HG03354 (cell line): ENCODE results near the gene FRMD7.
"Not testable (repeated sequence)": the region's sequence is repeated elsewhere in the genome, so short reads cannot be mapped to it uniquely, and the experiment has no call there.

Experiments used
- ATAC-seq: cut with Tn5 transposase; IDR thresholded peaks from one replicate; pipeline ENCODE4 v1.9.1; 2021; ENCODE audit warnings: mild to moderate bottlenecking; ENCODE audit not compliant: unreplicated experiment, poor library complexity, severe bottlenecking

Gene FRMD7, protein sequence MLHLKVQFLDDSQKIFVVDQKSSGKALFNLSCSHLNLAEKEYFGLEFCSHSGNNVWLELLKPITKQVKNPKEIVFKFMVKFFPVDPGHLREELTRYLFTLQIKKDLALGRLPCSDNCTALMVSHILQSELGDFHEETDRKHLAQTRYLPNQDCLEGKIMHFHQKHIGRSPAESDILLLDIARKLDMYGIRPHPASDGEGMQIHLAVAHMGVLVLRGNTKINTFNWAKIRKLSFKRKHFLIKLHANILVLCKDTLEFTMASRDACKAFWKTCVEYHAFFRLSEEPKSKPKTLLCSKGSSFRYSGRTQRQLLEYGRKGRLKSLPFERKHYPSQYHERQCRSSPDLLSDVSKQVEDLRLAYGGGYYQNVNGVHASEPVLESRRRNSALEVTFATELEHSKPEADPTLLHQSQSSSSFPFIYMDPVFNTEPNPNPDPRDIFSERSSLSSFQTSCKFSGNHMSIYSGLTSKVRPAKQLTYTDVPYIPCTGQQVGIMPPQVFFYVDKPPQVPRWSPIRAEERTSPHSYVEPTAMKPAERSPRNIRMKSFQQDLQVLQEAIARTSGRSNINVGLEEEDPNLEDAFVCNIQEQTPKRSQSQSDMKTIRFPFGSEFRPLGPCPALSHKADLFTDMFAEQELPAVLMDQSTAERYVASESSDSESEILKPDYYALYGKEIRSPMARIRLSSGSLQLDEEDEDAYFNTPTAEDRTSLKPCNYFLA

DNA sequence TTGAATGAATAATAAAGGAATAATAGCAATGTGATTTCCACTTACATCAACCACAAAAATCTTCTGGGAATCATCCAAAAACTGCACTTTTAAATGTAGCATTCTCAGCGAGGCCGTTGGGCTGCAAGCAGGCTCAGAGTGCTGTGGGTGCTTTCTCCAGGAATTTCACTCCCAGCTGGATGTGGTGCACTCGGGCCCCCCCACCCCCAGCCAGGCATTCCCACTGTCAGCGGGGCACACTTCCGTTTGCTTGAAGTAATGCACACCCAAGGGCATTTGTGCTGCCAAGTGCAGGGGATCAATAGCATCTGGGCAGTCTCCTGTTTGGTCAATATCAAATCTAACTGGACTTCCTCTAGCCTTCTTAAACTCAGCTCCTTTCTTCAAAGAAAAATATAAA, at the start of gene FRMD7:
Gene FRMD7 (minus strand): TSS at position 278 of the 400 bp plus-strand sequence. CDS start 176 bp downstream, at position 102.
- no peak for ATAC-seq

DNA sequence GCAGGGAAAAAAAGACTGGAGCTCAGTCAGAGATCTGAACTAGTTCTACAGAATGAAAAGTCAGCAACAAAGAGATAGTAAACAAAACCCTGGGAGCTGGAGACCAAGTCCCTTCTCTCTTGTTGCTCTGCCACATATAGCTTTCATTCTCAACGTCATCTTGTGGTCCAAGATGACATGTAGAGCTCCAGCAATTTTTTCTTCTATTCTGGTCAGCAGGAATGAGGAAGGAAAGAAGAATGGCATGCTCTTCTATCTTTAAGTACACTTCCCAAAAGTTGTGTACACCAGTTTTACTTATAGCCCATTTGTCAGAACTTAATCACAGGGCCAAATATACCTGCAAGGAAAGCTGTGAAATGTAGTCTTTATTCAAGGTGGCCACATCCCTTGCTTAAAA, 45.8 kb upstream of the FRMD7 start:
- ATAC-seq: no peak

DNA sequence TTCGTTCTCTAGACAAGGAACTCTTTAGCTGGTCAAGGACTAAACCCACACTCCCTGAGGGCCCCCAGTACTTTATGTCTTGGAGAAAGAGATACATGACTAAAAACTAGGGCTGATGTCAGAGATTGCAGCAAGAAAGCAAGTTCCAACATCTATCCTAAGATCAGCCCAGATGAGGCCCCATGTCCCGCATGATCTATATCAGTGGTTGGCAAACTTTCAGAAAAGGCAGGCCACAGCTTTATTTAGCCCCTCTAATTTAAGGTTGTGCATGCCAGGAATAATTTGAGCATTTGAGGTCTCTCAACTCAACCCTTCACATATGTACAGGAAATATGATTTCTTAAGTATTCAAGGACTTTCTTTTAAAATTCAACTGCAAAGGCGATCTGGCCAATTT, 44.1 kb upstream of the FRMD7 start:
- ATAC-seq: no peak

DNA sequence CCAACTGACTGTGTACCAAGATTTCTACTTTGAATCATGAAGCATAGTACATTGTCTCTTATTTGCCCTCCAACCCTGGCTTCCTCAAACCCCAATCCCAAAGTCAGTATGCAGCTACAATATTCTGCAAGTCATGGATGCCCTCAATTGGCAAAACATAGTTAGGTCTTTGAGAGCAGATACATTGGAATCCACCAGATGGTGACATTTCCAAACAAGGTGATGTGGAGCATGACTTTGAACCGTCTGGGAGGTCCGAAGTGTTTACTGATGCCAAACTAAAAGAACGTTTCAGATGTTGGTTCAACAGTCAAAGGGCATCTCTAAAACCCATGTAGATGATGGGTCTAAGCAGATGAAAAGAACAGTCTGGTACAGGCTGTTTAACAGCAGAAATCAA, 43.7 kb upstream of the FRMD7 start:
- ATAC-seq: no peak

DNA sequence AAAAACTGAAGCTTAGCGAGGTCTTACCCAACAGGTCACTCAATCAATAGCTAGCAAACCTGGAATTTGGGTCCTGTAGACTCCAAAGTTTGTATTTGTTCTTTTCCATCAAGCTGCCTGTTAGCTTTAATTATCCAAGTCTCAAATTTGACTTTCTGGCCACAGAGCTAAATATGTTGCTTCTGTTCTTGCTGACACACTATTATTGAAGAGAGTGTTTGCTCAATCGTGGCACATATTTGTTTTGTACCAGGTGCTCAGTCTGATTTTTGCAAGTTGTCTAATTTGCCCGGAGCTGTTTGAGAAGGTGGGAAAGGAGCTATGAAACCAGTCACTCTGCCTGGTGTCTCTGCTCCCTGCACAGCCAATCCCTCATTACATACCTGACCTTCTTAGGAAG, 41.7 kb upstream of the FRMD7 start:
- ATAC-seq: no peak

DNA sequence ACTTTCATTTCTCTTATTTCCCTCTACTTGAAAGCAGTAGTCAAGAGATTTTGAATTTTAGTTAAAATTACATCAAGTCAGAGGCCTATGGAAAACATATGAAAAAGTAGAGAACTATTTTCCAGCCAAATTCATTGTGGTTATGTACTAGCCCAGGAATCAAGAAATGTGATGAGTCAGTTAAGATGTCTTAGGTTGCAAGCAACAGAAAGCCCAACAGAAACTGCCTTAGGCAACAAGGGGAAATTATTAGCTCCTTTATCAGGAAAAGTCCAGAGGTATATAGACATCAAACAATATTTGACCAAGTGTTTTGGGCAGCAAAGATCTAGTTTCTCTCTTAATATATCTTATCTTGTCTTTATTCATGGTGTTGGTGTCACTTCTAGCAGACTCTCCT, 37.8 kb upstream of the FRMD7 start:
- ATAC-seq: no peak

DNA sequence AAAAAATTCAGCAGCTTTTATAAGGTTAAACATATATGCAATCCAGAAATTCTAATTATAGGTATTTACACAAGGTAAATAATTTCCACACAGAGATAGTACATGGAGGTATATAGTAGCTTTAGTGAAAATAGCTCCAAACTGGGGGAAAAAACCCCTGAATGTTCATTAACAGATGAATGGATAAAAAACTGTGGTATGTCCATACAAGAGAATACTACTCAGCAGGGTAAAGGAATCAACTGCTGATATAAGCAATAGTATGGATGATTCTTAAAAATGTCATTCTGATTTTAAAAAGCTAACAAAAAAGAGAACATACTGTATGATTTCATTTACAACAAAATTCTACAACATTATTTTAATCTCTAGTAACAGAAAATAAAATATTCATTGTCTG, 37.2 kb upstream of the FRMD7 start:
- ATAC-seq: no peak

DNA sequence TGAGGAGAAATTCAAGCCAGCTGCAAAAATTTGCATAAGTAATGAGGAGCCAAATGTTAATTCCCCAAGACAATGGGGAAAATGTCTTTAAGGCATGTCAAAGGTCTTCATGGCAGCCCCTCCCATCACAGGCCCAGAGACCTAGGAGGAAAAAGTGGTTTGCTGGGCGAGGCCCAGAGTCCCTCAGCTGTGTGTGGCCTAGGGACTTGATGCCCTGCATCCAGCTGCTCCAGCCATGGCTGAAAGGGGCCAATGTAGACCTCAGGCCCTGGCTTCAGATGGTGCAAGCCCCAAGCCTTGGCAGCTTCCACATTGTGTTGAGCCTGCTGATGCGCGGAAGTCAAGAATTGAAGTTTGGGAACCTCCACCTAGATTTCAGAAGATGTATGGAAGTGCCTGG, 35.3 kb upstream of the FRMD7 start:
- not testable (repeated sequence) for ATAC-seq

DNA sequence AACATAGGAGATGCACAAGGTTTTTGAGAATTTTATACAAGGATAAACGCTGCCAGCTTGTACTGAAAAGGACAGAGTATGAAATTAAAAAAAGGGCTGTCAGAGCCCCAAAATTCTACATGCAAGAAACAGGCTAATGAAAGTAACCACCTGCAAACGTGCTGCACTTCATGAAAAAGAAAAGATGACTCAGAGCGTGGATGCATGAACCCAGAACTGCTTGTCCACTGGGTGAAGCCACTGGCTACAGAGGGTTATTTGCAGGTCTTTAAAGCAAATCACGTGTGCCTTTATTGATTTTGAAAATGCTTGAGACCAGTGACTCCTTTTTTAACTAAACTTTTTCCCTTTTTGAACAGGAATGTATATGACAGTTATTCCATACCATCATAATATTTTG, 25.3 kb upstream of the FRMD7 start:
- ATAC-seq: no peak

DNA sequence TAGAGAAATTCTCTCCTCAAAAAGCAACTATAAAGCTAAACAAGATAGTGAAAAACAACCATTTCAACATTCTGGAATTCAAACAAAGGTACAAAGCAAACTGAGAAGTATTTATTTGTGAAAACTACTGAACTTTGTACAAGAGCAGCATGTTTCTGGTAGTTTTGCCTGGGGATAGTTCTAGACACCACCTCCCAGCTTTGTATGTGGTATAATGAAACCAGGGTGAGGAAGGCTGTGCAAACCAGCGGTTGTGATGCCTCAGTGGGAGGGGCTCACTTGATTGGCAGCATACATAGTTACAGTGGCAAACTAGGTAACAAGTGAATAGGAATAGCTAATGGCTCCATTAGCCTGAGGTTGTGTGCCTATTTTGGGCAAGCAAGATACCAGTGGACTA, 18.6 kb upstream of the FRMD7 start:
- ATAC-seq: no peak

DNA sequence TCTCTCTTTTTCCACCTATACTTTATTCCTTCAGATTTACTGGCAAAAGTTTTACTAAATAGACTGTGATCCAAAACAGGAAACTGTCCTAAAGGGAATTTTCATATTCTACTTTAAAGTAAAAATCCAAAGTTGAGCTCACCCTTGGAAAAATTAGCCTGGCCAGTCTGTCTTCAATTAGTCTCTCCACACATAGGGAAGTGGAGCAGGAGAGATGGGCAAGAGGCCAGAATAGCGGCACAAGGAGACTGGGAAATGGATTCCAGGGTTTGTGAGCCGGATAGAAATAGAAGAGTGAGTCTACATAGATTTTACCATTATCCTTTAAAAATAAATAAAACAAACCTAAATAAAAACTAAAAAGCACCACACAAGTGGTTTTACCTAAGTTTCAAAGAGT, 16.2 kb upstream of the FRMD7 start:
- ATAC-seq: no peak

DNA sequence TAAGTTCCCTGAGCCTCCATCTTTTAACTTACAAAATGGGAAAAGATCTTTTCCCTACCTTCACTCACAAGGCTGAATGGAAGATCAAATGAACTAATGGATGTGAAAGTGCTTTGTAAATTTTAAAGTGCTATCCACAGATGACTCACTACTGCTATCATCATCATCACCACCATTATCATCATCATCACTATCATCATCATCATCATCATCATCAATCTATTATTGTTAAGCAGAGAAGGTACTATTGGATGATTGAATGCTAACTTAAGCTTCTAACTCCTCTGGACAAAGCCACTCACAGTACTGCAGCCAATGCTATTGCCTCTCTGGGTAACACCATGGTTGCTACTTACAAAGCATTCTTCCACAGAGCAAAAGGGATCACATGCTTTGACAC, 1.9 kb downstream of the FRMD7 start:
- no peak for ATAC-seq

DNA sequence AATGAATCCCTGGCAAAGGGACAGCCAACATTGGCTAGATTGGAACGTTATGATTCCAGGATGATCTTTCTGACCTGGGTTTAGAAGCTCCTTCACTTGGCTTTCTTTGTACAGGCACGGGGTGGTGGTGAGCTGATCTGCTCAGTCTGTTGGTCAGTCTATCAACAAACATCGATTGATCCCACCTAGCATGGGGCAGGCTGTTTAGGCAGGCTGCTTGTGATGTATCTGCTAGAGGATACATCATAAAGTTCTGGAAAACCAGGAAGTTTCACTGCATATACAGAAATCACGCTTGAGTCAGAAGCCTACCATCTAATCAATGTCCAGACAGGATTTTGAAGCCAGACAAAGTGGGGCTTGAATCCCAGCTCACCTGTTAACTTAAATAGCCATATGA, 6.9 kb downstream of the FRMD7 start:
- ATAC-seq: no peak

DNA sequence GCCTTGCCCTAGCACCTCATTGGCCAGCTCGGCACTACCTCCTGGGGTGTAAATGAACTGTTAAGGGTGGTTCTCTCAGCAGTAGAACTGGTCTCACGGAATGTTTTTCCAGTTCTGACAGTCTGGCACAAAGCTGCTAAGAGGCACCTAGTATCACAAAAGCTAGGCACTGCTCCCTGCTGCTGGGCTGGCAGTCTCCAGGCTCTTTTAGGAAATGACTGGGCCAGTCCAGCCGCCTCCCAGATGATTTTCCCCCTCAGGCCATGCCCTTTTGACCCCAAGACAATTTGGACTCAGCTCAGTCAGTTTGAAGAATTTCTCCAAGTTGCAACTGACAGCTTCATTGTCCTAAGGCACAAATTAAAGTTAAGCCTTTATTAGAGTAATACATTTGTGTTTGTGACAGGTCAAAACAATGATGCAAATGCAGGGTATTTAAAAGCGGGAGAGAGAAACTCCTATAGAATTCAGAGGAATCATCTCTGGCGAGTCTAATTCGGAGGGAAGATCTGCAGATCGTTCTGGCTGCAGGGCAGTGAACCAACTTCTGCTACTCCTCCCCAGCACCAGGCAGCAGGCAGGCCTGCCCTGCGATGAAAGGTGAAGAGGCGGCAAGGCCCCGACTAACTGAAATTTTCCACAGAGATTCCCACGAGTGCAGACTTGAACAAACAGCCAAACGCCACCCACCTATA, 7.9 kb downstream of the FRMD7 start:
- no peak for ATAC-seq

DNA sequence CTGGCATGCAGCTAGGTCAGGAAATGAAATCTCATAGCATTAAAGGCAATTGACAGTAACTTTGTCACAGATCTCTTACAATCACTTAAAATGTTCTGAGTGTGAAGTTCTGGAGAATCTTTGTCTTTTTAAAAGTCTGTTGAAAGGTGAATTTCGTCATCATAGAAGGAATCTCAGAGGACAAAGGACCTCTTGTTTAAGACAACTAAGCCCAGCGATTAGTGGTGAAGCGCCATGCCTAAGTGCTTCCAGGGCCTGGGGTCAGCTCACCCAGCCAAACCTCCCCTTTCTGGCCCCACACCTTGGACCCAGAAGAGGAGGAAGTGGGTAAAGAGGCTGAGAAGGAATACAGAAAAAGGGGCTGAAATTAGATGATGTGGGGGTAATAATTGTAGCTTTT, 8.5 kb downstream of the FRMD7 start:
- no peak for ATAC-seq

DNA sequence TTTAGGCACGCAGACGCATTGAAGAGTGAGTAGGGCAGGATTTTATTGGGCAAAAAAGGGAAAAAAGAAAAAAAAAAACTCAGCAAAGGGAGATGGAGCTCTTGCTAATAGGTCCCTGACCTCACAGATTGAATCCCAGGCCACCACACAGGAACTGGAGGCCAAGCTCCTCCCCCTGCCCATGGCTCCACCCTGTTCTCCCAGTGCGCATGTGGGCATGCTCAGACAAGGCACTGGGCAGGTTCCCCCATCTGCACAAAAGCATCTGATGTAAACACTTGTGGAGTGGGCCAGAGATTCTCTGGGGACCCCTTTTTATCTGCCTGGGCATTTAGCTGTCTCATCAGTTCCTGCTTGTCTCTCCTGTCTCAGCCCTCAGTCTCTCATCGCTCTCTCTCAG, 9.5 kb downstream of the FRMD7 start:
- ATAC-seq: no peak

DNA sequence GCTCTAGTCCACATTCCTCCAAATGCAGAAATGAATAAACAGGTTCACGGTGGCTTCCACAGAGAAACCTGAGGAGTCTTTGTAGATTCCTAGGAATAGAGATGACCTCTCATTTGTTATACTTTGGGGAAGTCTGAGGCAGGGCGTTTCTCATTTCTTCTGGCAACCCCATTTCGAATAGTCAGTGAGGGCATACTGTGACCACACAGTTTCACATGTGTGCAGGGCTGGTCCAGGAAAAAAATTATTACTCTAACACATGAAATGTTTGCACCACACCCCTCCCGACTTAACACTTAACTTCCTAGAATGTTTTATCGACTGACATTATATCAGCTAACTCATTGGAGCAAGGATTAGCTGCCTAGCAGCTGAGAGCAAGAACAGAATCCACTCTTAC, 12.0 kb downstream of the FRMD7 start:
- no peak for ATAC-seq

DNA sequence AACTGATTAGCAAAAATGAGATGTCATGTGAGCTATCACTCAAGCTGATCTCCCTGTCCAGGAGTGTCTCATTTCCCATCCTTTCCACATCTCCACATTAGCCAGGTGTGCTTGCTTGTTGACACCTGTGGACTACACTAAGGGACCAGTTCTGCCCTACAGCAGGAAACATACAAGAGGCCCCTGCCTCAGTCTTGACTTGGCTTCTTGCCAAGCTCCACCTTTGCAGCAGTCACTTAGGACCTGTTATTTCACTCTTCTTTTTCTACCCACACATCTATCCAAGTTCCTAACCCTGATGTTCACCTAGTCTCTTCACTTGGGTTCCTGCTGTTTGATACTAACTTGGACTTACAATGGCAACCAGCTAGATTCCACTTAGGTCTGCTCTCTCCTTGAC, 13.2 kb downstream of the FRMD7 start:
- no peak for ATAC-seq

DNA sequence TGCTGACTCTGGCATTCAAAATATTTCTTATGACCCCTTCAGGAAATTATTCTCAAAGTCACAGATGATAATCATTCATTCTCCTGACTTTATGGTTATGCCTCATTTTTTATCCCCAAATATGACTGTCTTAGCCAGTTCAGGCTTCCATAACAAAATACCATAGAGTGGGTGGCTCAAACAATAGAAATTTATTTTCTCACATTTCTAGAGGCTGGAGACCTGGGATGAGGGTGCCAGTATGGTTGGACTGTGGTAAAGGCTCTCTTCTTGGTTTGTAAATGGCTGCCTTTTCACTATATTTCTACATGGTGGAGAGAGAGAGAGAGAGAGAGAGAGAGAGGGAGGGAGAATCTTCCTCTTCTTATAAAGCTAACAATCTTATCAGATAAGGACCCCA, 20.5 kb downstream of the FRMD7 start:
- ATAC-seq: no peak

DNA sequence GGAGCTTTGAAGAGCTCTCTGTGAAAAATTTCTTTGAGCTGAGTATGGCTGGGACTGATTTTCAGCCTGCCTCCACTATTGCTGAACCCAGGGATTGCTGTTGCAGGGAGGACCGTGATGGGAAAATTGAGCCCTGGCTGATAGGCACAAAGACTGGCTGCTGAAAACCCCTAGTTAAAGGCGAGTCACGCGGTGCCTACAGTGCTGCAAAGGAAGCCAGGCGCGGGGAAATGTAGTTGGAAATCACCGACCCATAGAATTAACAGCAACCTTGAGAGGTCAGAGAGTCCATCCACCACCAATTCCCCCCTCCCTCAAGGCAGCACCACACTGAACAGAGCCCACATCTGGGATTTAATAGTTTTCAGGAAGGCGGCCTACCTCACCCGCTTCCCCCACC, 26.0 kb downstream of the FRMD7 start:
- ATAC-seq: no peak

DNA sequence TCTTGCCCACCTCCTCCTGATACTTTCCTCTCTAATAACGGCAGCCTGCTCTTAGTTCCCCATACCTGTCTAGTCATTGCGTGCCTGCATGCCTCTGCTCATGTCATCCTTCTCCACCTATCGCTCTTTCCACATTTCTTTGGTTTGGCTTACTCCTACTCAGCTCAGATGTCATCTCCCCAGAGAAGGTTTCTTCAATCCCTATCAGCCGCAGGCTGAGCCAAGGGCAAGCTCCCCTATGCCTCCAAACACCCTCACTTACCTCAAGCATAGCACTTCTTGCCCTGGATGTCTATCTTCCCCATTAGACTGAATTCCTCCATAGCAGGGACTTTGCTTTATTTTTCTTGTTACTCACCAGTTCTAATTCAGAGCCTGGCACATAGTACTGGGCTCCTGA, 26.6 kb downstream of the FRMD7 start:
- ATAC-seq: no peak
